B cell (primary cell): ENCODE results near the gene MEX3B. TPM values are rescaled to one million over a fixed set of nuclear protein-coding genes. Genes with fewer than 3 reads are reported as not detected.

Experiments used
- ATAC-seq: fragments of 200-7000 bp; cut with Tn5 transposase; one replicate; pipeline ENCODE4 v1.10.0; 2021; ENCODE audit warnings: low read depth, mild to moderate bottlenecking, moderate number of reproducible peaks, moderate library complexity
- CTCF ChIA-PET: fragments of 350-600 bp; sonication (Branson Sonifier 250); formaldehyde crosslinking; loops from one replicate; lab custom pipeline; 2021; ENCODE audit warnings: antibody characterized with exemption, inconsistent platforms; lab: Charles Lee
- POLR2A ChIA-PET: fragments of 350-600 bp; sonication (Branson Sonifier 250); formaldehyde crosslinking; loops from one replicate; lab custom pipeline; 2021; ENCODE audit warnings: antibody characterized with exemption; lab: Charles Lee
- DNase-seq: peaks from one replicate; pipeline ENCODE4 v3.0.0; 2013
- H2AFZ ChIP-seq: 2 replicates; pipeline ENCODE4 v1.6.1; 2012; ENCODE audit warnings: mild to moderate bottlenecking, low read depth, low read length; ENCODE audit not compliant: insufficient read depth, poor library complexity, severe bottlenecking
- H3K27ac ChIP-seq, 2 donors: 1 replicate in 1 of 2; 2 replicates in 1 of 2; pipeline ENCODE4 v1.5.1; 2012 to 2013; ENCODE audit warnings: low read length in 2 of 2, mild to moderate bottlenecking in 2 of 2, moderate library complexity in 1 of 2
- H3K27me3 ChIP-seq, 4 experiments: fragments of 200-600 bp in 1 of 4; sonication (generic) in 1 of 4; replicated peaks in 1 of 4; 1 replicate in 2 of 4; 2 replicates in 2 of 4; pipeline versions ENCODE4 v1.6.1 to v1.7.0; 2013 to 2016; ENCODE audit warnings: low read length in 3 of 4, mild to moderate bottlenecking in 2 of 4, mixed read lengths in 1 of 4, moderate library complexity in 1 of 4; ENCODE audit not compliant: insufficient read depth in 4 of 4, control insufficient read depth in 3 of 4; ENCODE audit errors: control extremely low read depth in 1 of 4
- H3K36me3 ChIP-seq, 2 experiments: replicated peaks in 1 of 2; 1 replicate in 1 of 2; 2 replicates in 1 of 2; pipeline versions ENCODE4 v1.6.1 to v1.7.1; 2013; ENCODE audit warnings: low read length in 1 of 2; ENCODE audit not compliant: insufficient read depth in 2 of 2, control insufficient read depth in 1 of 2; ENCODE audit errors: control extremely low read depth in 1 of 2, extremely low read depth in 1 of 2
- H3K4me1 ChIP-seq, 2 donors: fragments of 200-600 bp in 1 of 2; sonication (generic) in 1 of 2; 1 replicate in 1 of 2; 2 replicates in 1 of 2; pipeline versions ENCODE4 v1.5.1 to v1.6.1; 2013 to 2017; ENCODE audit warnings: low read length in 2 of 2; ENCODE audit not compliant: control insufficient read depth in 2 of 2, insufficient read depth in 2 of 2
- H3K4me2 ChIP-seq: replicated peaks from 2 replicates; pipeline ENCODE3; 2012; ENCODE audit warnings: mild to moderate bottlenecking, low read depth, low read length; ENCODE audit not compliant: poor library complexity, severe bottlenecking
- H3K4me3 ChIP-seq, 5 experiments: fragments of 200-600 bp in 1 of 5; sonication (generic) in 1 of 5; 1 replicate in 3 of 5; 2 replicates in 2 of 5; pipeline versions ENCODE4 v1.5.1 to v1.7.0; 2011 to 2016; ENCODE audit warnings: low read length in 4 of 5, mild to moderate bottlenecking in 4 of 5, low read depth in 2 of 5, control low read depth in 1 of 5, moderate library complexity in 1 of 5; ENCODE audit not compliant: insufficient read depth in 1 of 5; ENCODE audit errors: control extremely low read depth in 1 of 5, extremely low read depth in 1 of 5
- H3K79me2 ChIP-seq: fragments of 200-600 bp; sonication (generic); one replicate; pipeline ENCODE4 v1.6.0; 2016; ENCODE audit warnings: low read length; ENCODE audit not compliant: control insufficient read depth, insufficient read depth
- H3K9ac ChIP-seq: fragments of 200-600 bp; sonication (generic); 2 replicates; pipeline ENCODE4 v1.6.1; 2017; ENCODE audit warnings: mild to moderate bottlenecking, low read length, moderate library complexity
- H3K9me3 ChIP-seq, 3 donors: one replicate each; pipeline versions ENCODE4 v1.6.1 to v1.7.1; 2013; ENCODE audit warnings: low read length in 2 of 3; ENCODE audit not compliant: control insufficient read depth in 2 of 3, insufficient read depth in 1 of 3; ENCODE audit errors: control extremely low read depth in 1 of 3
- H4K20me1 ChIP-seq: 2 replicates; pipeline ENCODE4 v1.6.0; 2012; ENCODE audit warnings: mild to moderate bottlenecking, low read length; ENCODE audit not compliant: insufficient read depth, control insufficient read depth, poor library complexity, severe bottlenecking
- H3K27ac Mint-ChIP-seq: one replicate; pipeline ENCODE4 v1.8.0; 2021; ENCODE audit warnings: mixed read lengths
- H3K27me3 Mint-ChIP-seq: one replicate; pipeline ENCODE4 v1.8.0; 2021; ENCODE audit warnings: mixed read lengths
- H3K4me1 Mint-ChIP-seq: one replicate; pipeline ENCODE4 v1.8.0; 2021; ENCODE audit warnings: mixed read lengths
- H3K4me3 Mint-ChIP-seq: one replicate; pipeline ENCODE4 v1.8.0; 2021; ENCODE audit warnings: mixed read lengths
- H3K9me3 Mint-ChIP-seq: one replicate; pipeline ENCODE4 v1.8.0; 2022; ENCODE audit warnings: mixed read lengths; ENCODE audit not compliant: insufficient read depth
- EZH2 ChIP-seq: IDR thresholded peaks from 2 replicates; pipeline ENCODE4 v1.6.1; 2012; ENCODE audit warnings: borderline replicate concordance, low read depth, mild to moderate bottlenecking, moderate library complexity, low read length; ENCODE audit not compliant: insufficient read depth, poor library complexity, severe bottlenecking
- whole genome bisulfite sequencing: methylation state at CpG from one replicate; pipeline ENCODE4 v1.1.5; 2013; ENCODE audit warnings: missing lambda C conversion rate; ENCODE audit not compliant: insufficient coverage; 5-methylcytosine and 5-hydroxymethylcytosine counted together
- intact Hi-C: fragments of 100-400 bp; cut with micrococcal nuclease; formaldehyde crosslinking; loops from one replicate; pipeline ENCODE4 v1.10.0; 2022
- polyA plus RNA-seq: library from polyadenylated mRNA; depleted of rRNA; stranded (reverse); fragments of >200 nt; gene quantifications from 2 replicates; pipeline ENCODE4 v1.2.3, GENCODE V29; 2012
- total RNA-seq, 2 donors: library from RNA; stranded (reverse); fragments of 120-200 nt in 1 of 2; gene quantifications; 1 replicate in 1 of 2; 2 replicates in 1 of 2; pipeline versions ENCODE4 v1.2.3 to v1.2.4, GENCODE V29; 2013 to 2022
- TF ChIP-seq, protein P1 (sequence below): fragments of 200-600 bp; IDR thresholded peaks from one replicate; pipeline ENCODE4 v1.8.0; 2022; ENCODE audit warnings: antibody characterized with exemption, mild to moderate bottlenecking

The MEX3B gene
- total and polyA plus RNA-seq, 2 donors (not counting 1 experiment from before 2014, with no cell fraction given) = 0.40 to 0.59 TPM

DNA sequence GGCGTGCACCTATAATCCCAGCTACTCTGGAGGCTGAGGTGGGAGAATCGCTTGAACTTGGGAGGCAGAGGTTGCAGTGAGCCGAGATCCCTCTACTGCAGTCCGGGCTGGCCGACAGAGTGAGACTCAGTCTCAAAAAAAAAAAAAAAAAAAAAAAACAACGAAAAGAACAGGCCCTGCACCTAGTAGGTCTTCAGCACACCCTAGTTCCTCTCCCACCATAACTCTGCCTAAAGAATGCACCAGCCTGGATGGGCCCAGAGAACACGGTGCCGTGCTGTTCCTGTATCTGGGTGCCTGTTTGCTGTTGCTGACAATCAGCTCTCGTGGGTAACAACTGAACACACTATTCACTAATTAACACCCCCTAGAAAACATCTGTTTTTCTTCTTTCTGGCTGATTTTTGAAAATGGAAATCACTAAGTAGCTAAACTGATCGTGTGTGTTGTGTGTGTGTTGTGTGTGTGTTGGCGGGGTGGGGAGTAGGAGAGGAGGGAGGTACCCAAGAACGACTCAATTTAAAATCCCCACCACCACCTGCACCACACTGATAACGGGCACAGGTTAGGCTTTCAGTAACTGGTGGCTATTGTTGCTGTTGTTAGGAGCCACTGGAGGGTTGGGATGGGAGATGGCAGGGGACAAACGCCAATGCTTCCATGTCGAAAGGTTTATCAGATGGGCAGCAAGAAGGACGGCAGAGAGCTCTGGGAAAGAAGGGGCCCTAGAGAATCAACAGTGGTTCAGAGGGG, 40.6 kb upstream of the MEX3B start:
- Histone ChIP-seq H3K9ac (no peak overlapping the region), H3K4me1 (no peaks in the 10 kb centered on the region), H3K79me2 (no peaks in the 10 kb centered on the region), H3K27ac (no peak overlapping the region), H3K36me3 (no peaks in the 10 kb centered on the region), H2AFZ (no peak overlapping the region), H4K20me1 (no peaks in the 10 kb centered on the region), H3K4me2 (no peak overlapping the region), H3K4me3 (no peak overlapping the region), H3K27me3 (no peaks in the 10 kb centered on the region), H3K9me3 (peaks cover 0 to 2% (median 0%) of the 10 kb centered on the region in 3 donors)
- DNase-seq = no peak
- POLR2A ChIA-PET = no interaction called here
- no peak for TF ChIP-seq EZH2
- TF ChIP-seq, protein P1, sequence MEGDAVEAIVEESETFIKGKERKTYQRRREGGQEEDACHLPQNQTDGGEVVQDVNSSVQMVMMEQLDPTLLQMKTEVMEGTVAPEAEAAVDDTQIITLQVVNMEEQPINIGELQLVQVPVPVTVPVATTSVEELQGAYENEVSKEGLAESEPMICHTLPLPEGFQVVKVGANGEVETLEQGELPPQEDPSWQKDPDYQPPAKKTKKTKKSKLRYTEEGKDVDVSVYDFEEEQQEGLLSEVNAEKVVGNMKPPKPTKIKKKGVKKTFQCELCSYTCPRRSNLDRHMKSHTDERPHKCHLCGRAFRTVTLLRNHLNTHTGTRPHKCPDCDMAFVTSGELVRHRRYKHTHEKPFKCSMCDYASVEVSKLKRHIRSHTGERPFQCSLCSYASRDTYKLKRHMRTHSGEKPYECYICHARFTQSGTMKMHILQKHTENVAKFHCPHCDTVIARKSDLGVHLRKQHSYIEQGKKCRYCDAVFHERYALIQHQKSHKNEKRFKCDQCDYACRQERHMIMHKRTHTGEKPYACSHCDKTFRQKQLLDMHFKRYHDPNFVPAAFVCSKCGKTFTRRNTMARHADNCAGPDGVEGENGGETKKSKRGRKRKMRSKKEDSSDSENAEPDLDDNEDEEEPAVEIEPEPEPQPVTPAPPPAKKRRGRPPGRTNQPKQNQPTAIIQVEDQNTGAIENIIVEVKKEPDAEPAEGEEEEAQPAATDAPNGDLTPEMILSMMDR = no peak
- no peak for ATAC-seq
- peaks cover 1% of the 10 kb centered on the region for H3K27me3 Mint-ChIP-seq
- CTCF ChIA-PET = interaction anchor here (1.5 kb wide), 1 partner anchor 22 kb away, joined by 3 read pairs; no protein-coding TSS in a partner anchor
- H3K4me1 Mint-ChIP-seq = no peaks in the 10 kb centered on the region
- 96% methylated on average over 6 of the region's 16 CpGs for WGBS
- no peaks in the 10 kb centered on the region for H3K9me3 Mint-ChIP-seq
- H3K4me3 Mint-ChIP-seq = no peak overlapping the region
- intact Hi-C loops = no loop called here
- H3K27ac Mint-ChIP-seq = no peak overlapping the region
